ENCODE results near the gene NRP1. TPM values are rescaled to one million over a fixed set of nuclear protein-coding genes. Genes with fewer than 3 reads are reported as not detected.

The NRP1 gene
- total RNA-seq, 2 experiments from 2014 or later: 0.06 TPM; not detected in 1

DNA sequence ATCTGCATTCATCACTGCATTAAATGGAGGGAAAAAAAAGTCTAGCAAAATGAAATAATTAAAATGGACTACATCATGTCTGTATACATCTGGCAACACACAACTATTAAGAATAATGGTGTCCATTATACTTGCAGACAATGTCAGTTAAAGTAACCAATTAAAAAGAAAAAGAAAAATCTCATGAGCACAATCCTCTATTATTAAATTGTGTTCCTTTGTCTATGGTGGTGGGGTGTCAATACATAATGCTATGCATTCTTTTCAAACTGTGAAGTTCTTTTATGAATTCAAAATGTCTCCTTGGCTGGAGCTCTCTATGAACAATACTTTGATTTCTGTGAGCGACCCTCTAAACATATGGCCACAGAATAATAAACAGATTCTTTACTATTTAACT lies 63.5 kb downstream of the NRP1 start:
- no peaks in the 10 kb centered on the region for H3K9me3 Mint-ChIP-seq
- no peak overlapping the region for H3K27ac Mint-ChIP-seq
- no peak for DNase-seq
- CTCF ChIA-PET: interaction anchor here (1.3 kb wide), 1 partner anchor 78 kb away, joined by 4 read pairs; no protein-coding TSS in a partner anchor
- no peaks in the 10 kb centered on the region for H3K36me3 ChIP-seq (ENCODE audit: insufficient read depth, low read length)
- no peak overlapping the region for H3K4me3 Mint-ChIP-seq
- no peaks in the 10 kb centered on the region for H3K4me1 Mint-ChIP-seq (ENCODE audit: low read depth)
- TF ChIP-seq, protein P1, sequence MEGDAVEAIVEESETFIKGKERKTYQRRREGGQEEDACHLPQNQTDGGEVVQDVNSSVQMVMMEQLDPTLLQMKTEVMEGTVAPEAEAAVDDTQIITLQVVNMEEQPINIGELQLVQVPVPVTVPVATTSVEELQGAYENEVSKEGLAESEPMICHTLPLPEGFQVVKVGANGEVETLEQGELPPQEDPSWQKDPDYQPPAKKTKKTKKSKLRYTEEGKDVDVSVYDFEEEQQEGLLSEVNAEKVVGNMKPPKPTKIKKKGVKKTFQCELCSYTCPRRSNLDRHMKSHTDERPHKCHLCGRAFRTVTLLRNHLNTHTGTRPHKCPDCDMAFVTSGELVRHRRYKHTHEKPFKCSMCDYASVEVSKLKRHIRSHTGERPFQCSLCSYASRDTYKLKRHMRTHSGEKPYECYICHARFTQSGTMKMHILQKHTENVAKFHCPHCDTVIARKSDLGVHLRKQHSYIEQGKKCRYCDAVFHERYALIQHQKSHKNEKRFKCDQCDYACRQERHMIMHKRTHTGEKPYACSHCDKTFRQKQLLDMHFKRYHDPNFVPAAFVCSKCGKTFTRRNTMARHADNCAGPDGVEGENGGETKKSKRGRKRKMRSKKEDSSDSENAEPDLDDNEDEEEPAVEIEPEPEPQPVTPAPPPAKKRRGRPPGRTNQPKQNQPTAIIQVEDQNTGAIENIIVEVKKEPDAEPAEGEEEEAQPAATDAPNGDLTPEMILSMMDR (IDR thresholded peaks at IDR 0.05): no peak
- POLR2A ChIA-PET: no interaction called here
- peaks cover 4 to 5% of the 10 kb centered on the region in 2 experiments for H3K27me3 ChIP-seq (ENCODE audit: control insufficient read depth in 1 of 2, insufficient read depth in 2 of 2, low read length in 2 of 2)
- no peaks in the 10 kb centered on the region for H3K9me3 ChIP-seq (ENCODE audit: control insufficient read depth in 1 of 2, insufficient read depth in 1 of 2, low read length in 2 of 2)
- no peaks in the 10 kb centered on the region for H3K36me3 Mint-ChIP-seq (ENCODE audit: low read depth)
- no peak for ATAC-seq (ENCODE audit: poor library complexity)
- H3K27me3 Mint-ChIP-seq: peaks cover 17% of the 10 kb centered on the region
- intact Hi-C loops (cut with DNase I, micrococcal nuclease): no loop called here
- no peak overlapping the region for H3K4me3 ChIP-seq (ENCODE audit: low read length)
- no peaks in the 10 kb centered on the region for H3K4me1 ChIP-seq (ENCODE audit: insufficient read depth, low read length)
- no peak overlapping the region for H3K27ac ChIP-seq (ENCODE audit: low read depth in 1 of 2, low read length in 2 of 2)

DNA sequence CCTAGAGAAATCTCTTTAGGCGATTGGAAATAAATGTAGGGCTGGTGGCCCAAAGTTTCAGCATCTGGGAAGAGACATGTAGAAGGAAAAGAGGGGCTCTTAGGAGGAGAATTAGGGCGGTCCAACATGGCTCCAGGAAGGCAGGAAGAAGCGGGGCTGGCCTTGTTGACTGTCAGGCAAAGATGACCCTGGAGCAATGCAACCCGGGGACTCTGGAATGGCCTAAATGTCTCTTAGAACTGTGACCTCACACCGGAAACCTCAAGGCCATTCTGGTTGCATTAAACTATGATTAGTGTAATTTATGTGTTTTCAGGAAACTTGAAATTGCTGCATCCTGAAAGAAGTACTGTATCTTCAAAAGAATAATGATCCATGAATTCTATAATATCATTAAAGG lies 66.8 kb downstream of the NRP1 start:
- Histone ChIP-seq H3K4me3 (ENCODE audit: low read length) (no peak overlapping the region), H3K9me3 (ENCODE audit: control insufficient read depth in 1 of 2, insufficient read depth in 1 of 2, low read length in 2 of 2) (no peaks in the 10 kb centered on the region), H3K4me1 (ENCODE audit: insufficient read depth, low read length) (no peaks in the 10 kb centered on the region), H3K27me3 (ENCODE audit: control insufficient read depth in 1 of 2, insufficient read depth in 2 of 2, low read length in 2 of 2) (peaks cover 0 to 4% of the 10 kb centered on the region in 2 experiments), H3K27ac (ENCODE audit: low read depth in 1 of 2, low read length in 2 of 2) (no peak overlapping the region), H3K36me3 (ENCODE audit: insufficient read depth, low read length) (no peaks in the 10 kb centered on the region)
- H3K4me1 Mint-ChIP-seq (ENCODE audit: low read depth): no peaks in the 10 kb centered on the region
- ChIA-PET POLR2A (no interaction called here), CTCF (no interaction called here)
- H3K4me3 Mint-ChIP-seq: no peak overlapping the region
- H3K27ac Mint-ChIP-seq: no peak overlapping the region
- peaks cover 10% of the 10 kb centered on the region for H3K27me3 Mint-ChIP-seq
- H3K9me3 Mint-ChIP-seq: no peaks in the 10 kb centered on the region
- TF ChIP-seq, protein P1 (IDR thresholded peaks at IDR 0.05): no peak
- DNase-seq: no peak
- ATAC-seq (ENCODE audit: poor library complexity): no peak
- intact Hi-C loops (cut with DNase I, micrococcal nuclease): no loop called here
- no peaks in the 10 kb centered on the region for H3K36me3 Mint-ChIP-seq (ENCODE audit: low read depth)

DNA sequence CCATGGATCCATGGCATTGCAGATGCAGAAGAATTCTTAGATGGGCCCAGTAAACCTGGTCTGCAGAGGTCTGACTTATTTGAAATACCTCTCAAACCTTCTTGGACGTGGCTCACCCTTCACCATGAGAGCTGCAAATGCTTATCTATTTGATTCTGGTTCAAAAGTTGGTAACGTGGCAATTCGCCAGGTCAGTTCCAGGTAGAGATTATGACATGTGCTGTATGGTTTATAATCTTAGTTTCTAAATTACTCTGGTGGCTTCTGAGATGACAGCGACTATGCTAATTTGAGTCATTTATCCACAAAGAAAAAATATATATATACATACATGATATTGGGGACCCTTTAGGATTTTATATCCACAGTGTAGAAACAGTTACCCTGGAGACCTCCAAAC lies 68.8 kb downstream of the NRP1 start:
- DNase-seq (no peak), ATAC-seq (ENCODE audit: poor library complexity) (no peak)
- ChIA-PET CTCF (no interaction called here), POLR2A (no interaction called here)
- peaks cover 3% of the 10 kb centered on the region for H3K27me3 Mint-ChIP-seq
- H3K9me3 Mint-ChIP-seq: no peaks in the 10 kb centered on the region
- no peaks in the 10 kb centered on the region for H3K27me3 ChIP-seq (ENCODE audit: control insufficient read depth in 1 of 2, insufficient read depth in 2 of 2, low read length in 2 of 2)
- no peak overlapping the region for H3K27ac Mint-ChIP-seq
- no peak overlapping the region for H3K4me3 ChIP-seq (ENCODE audit: low read length)
- H3K27ac ChIP-seq (ENCODE audit: low read depth in 1 of 2, low read length in 2 of 2): no peak overlapping the region
- H3K9me3 ChIP-seq (ENCODE audit: control insufficient read depth in 1 of 2, insufficient read depth in 1 of 2, low read length in 2 of 2): no peaks in the 10 kb centered on the region
- H3K36me3 Mint-ChIP-seq (ENCODE audit: low read depth): no peaks in the 10 kb centered on the region
- H3K4me1 Mint-ChIP-seq (ENCODE audit: low read depth): no peaks in the 10 kb centered on the region
- intact Hi-C loops (cut with DNase I, micrococcal nuclease): no loop called here
- no peaks in the 10 kb centered on the region for H3K4me1 ChIP-seq (ENCODE audit: insufficient read depth, low read length)
- H3K36me3 ChIP-seq (ENCODE audit: insufficient read depth, low read length): no peaks in the 10 kb centered on the region
- no peak overlapping the region for H3K4me3 Mint-ChIP-seq
- TF ChIP-seq, protein P1 (IDR thresholded peaks at IDR 0.05): no peak
